Lower leg skin (tissue), 4 donors: ENCODE results near the gene RRP15. TPM values are rescaled to one million over a fixed set of nuclear protein-coding genes. Genes with fewer than 3 reads are reported as not detected.
"Not testable (repeated sequence)": the region's sequence is repeated elsewhere in the genome, so short reads cannot be mapped to it uniquely, and the experiment has no call there.

Experiments used
- DNase-seq, 2 donors: peaks; one replicate each; pipeline ENCODE4 v3.0.0-alpha.2; 2019; ENCODE audit warnings: low spot score in 2 of 2
- H3K4me3 ChIP-seq: fragments of 200-600 bp; sonication (generic); 2 replicates; pipeline ENCODE4 v1.5.1; 2017; ENCODE audit warnings: mild to moderate bottlenecking, low read depth; ENCODE audit not compliant: poor library complexity, severe bottlenecking
- POLR2A ChIP-seq, 2 donors: fragments of 450-650 bp; IDR thresholded peaks; one replicate each; pipeline ENCODE4 v1.6.1; 2016 to 2017; ENCODE audit warnings: antibody characterized with exemption in 2 of 2, mild to moderate bottlenecking in 1 of 2, moderate library complexity in 1 of 2
- WGBS, 2 donors: methylation state at CpG; one replicate each; pipeline ENCODE4 v1.1.5; 2018; 5-methylcytosine and 5-hydroxymethylcytosine counted together
- intact Hi-C: fragments of 100-400 bp; cut with DNase I; formaldehyde crosslinking; loops from one replicate; pipeline ENCODE4 v1.15.0; 2023; ENCODE audit warnings: low total_unique reads
- total RNA-seq, 4 donors: library from RNA; depleted of rRNA; stranded (reverse); fragments of >200 nt; gene quantifications; one replicate each; pipeline ENCODE4 v1.1.0, GENCODE V29; 2016
- TF ChIP-seq, protein P1 (sequence below), 3 donors: fragments of 450-650 bp; IDR thresholded peaks; one replicate each; pipeline ENCODE4 v1.5.1; 2016; ENCODE audit warnings: antibody characterized with exemption in 3 of 3, mild to moderate bottlenecking in 3 of 3, moderate library complexity in 2 of 3

RRP15 gene
- total RNA-seq, 4 donors from 2014 or later = 1.8 to 7.2 (median 2.6) TPM

DNA sequence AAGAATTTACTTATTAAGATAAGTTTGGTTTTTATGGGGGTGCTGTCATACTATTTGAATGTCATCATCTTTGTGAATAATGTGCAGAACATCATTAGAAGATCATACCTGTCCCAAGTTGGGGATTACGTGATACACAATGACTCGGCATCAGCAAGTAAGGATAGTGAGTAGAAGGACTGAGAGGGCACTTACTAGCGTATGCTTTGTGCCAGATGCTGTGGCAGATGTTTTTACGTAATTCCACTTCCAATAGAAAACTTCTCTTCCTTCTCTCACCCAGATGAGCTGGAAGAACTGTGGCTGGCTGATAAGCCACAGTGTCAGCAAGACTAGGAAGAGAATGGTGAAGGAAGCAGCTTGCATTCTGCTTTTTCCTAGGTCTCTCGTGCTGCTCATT lies 32.0 kb downstream of the RRP15 start:
- no peak for DNase-seq
- no peak for TF ChIP-seq POLR2A (IDR thresholded peaks at IDR 0.05)
- TF ChIP-seq, protein P1, sequence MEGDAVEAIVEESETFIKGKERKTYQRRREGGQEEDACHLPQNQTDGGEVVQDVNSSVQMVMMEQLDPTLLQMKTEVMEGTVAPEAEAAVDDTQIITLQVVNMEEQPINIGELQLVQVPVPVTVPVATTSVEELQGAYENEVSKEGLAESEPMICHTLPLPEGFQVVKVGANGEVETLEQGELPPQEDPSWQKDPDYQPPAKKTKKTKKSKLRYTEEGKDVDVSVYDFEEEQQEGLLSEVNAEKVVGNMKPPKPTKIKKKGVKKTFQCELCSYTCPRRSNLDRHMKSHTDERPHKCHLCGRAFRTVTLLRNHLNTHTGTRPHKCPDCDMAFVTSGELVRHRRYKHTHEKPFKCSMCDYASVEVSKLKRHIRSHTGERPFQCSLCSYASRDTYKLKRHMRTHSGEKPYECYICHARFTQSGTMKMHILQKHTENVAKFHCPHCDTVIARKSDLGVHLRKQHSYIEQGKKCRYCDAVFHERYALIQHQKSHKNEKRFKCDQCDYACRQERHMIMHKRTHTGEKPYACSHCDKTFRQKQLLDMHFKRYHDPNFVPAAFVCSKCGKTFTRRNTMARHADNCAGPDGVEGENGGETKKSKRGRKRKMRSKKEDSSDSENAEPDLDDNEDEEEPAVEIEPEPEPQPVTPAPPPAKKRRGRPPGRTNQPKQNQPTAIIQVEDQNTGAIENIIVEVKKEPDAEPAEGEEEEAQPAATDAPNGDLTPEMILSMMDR (IDR thresholded peaks at IDR 0.05) = no peak
- intact Hi-C loops = no loop called here
- no peak overlapping the region for H3K4me3 ChIP-seq
- WGBS, 2 donors = 87 to 92% methylated on average over 5 of the region's 5 CpGs

DNA sequence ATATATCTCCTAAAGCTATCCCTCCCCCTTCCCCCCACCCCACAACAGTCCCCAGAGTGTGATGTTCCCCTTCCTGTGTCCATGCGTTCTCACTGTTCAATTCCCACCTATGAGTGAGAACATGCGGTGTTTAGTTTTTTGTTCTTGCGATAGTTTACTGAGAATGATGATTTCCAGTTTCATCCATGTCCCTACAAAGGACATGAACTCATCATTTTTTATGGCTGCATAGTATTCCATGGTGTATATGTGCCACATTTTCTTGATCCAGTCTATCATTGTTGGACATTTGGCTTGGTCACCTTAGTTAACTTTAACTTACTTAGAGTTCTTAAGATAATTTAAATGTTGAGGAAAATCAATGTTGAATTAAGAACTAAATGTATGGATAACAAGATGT lies 35.1 kb downstream of the RRP15 start:
- H3K4me3 ChIP-seq, intact Hi-C loops, DNase-seq: not testable (repeated sequence)
- 93% methylated on average over 3 of the region's 3 CpGs for WGBS, 2 donors

DNA sequence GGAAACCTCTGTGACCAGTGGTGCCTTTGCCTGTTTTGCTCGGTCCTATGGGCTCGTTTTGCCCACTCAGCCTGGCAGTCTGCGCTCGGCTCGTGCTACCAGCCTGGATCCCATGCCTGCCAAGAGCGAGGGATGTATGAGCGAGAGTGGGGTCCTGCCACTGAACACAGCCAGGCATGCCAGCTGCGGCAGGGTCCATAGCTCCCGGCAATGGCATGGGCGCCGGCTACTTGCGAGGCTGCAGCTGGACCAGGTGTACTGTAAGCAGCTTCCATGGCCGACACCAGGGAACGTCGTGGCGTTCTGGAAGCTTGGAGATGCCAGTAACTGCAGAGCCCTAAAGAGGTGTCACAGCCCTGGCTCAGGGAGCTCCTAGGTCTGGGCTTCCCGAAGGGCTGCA lies 37.7 kb downstream of the RRP15 start:
- no peak for DNase-seq
- H3K4me3 ChIP-seq = no peak overlapping the region
- WGBS, 2 donors = 97% methylated on average over 17 of the region's 17 CpGs
- TF ChIP-seq, protein P1 (IDR thresholded peaks at IDR 0.05) = no peak
- no peak for TF ChIP-seq POLR2A (IDR thresholded peaks at IDR 0.05)
- intact Hi-C loops = no loop called here

DNA sequence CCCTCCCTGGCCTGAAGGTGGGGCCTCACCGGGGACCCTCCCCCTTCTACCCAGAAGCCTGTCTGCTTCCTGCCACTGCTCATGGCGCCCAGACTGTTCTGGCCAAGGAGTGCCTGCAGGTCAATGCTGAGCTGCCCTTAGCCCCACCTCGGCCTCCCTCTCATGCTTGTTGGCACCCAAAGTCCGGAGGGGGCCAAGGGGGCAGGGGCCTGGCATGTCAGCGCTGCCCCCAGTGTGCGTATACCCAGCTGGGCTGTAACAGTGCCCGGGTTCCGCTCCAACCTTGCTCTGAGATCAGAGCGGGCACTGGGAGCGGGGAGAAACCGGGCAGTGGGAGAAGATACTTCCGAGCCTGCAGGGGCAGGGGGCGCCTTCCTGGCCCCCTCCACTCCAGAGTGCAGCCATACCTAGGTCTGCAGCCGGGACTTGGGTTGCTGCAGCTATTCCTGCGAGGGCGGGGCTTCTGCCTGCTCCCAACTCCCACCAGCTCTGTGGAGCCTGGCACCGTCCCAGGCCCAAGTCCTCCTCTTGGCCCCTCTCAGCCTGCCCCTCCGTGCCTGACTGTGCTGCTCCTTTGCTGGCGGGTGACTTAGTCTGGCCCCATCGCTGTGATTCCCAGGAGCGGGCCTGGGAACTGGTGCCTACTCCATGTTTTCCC lies 38.6 kb downstream of the RRP15 start:
- WGBS, 2 donors = 96 to 100% methylated on average over 5 to 14 of the region's 21 CpGs
- TF ChIP-seq POLR2A (IDR thresholded peaks at IDR 0.05) = no peak
- TF ChIP-seq, protein P1 (IDR thresholded peaks at IDR 0.05) = no peak
- intact Hi-C loops = no loop called here
- no peak for DNase-seq
- H3K4me3 ChIP-seq = no peak overlapping the region

DNA sequence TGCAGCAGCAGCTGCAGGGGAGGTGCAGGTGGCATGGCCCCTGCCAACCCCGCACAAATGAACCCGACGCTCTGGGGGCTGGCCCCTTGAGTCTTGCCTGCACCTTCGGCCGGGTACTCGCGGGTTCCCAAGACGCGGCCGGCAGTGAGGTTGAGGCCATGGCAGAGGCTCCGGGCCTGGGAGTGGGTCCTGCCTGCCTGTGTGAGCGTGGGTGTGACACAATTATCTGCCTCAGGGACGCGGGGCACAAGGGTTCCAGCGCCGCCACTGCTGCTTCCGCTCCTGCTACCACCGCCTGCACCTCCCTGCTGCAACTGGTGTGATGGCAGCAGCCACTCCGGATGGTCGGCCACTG lies 39.1 kb downstream of the RRP15 start:
- DNase-seq = no peak
- intact Hi-C loops = no loop called here
- no peak overlapping the region for H3K4me3 ChIP-seq
- WGBS, 2 donors = 98 to 99% methylated on average over 17 to 20 of the region's 20 CpGs
- TF ChIP-seq, protein P1 (IDR thresholded peaks at IDR 0.05) = no peak
- no peak for TF ChIP-seq POLR2A (IDR thresholded peaks at IDR 0.05)

DNA sequence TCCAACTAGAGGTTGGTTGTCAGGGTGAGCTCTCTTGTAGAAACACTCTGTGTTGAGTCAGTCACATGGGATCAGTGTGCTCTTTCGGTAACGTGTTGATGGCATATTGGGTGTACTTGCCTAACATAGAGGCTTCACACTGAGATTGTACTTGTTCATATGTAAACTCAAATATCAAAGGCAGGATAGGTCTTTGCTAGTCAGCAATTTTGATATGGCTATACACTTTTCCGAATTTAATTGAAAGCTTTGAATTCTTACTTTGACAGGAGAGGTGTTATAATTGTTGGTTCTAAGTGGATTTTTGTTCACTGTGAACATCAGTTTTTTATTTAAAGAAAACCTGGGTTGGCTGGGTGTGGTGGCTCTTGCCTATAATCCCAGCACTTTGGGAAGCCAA lies 43.7 kb downstream of the RRP15 start:
- no peak for TF ChIP-seq POLR2A (IDR thresholded peaks at IDR 0.05)
- TF ChIP-seq, protein P1 (IDR thresholded peaks at IDR 0.05) = no peak
- no peak for DNase-seq
- 84 to 87% methylated on average over 3 of the region's 3 CpGs for WGBS, 2 donors
- intact Hi-C loops = no loop called here
- no peak overlapping the region for H3K4me3 ChIP-seq
